H9 (cell line): ENCODE measurements around the gene SCGB1D1. TPM values are rescaled to one million over a fixed set of nuclear protein-coding genes. Genes with fewer than 3 reads are reported as not detected.

Experiments used
- DNase-seq: peaks from one replicate; pipeline ENCODE4 v3.0.0-alpha.2; 2017
- H2AFZ ChIP-seq: one replicate; pipeline ENCODE4 v1.6.1; 2013; ENCODE audit warnings: mild to moderate bottlenecking, low read length, control low read depth, moderate library complexity
- H2AK5ac ChIP-seq: 2 replicates; pipeline ENCODE4 v1.6.1; 2013; ENCODE audit warnings: low read length, control low read depth, mixed read lengths; ENCODE audit not compliant: insufficient read length
- H2BK120ac ChIP-seq: one replicate; pipeline ENCODE4 v1.6.1; 2013; ENCODE audit warnings: low read depth, mild to moderate bottlenecking, low read length, control low read depth, inconsistent platforms; ENCODE audit not compliant: poor library complexity, severe bottlenecking
- H2BK12ac ChIP-seq: 2 replicates; pipeline ENCODE4 v1.6.1; 2013; ENCODE audit warnings: low read length, control low read depth, mixed read lengths, low read depth; ENCODE audit not compliant: insufficient read length
- H2BK15ac ChIP-seq: 2 replicates; pipeline ENCODE4 v1.6.1; 2013; ENCODE audit warnings: low read depth, low read length, control low read depth
- H2BK20ac ChIP-seq: one replicate; pipeline ENCODE4 v1.6.1; 2013; ENCODE audit warnings: low read depth, mild to moderate bottlenecking, low read length, control low read depth, inconsistent platforms; ENCODE audit not compliant: poor library complexity, severe bottlenecking
- H2BK5ac ChIP-seq: 2 replicates; pipeline ENCODE4 v1.6.1; 2013; ENCODE audit warnings: low read length, control low read depth, mixed read lengths; ENCODE audit not compliant: insufficient read length
- H3K14ac ChIP-seq: 2 replicates; pipeline ENCODE4 v1.6.1; 2013; ENCODE audit warnings: low read length, control low read depth; ENCODE audit not compliant: insufficient read depth
- H3K18ac ChIP-seq: 2 replicates; pipeline ENCODE4 v1.6.1; 2013; ENCODE audit warnings: low read depth, mild to moderate bottlenecking, mixed read lengths, low read length, control low read depth; ENCODE audit not compliant: insufficient read length
- H3K23ac ChIP-seq: 2 replicates; pipeline ENCODE4 v1.6.1; 2013; ENCODE audit warnings: low read length, control low read depth, mixed read lengths, low read depth; ENCODE audit not compliant: insufficient read length
- H3K23me2 ChIP-seq: 2 replicates; pipeline ENCODE4 v1.6.1; 2013; ENCODE audit warnings: low read depth, mild to moderate bottlenecking, mixed read lengths, low read length, control low read depth; ENCODE audit not compliant: insufficient read length, poor library complexity, severe bottlenecking
- H3K27ac ChIP-seq: 2 replicates; pipeline ENCODE4 v1.5.1; 2013; ENCODE audit warnings: low read length, control low read depth, mixed read lengths, low read depth; ENCODE audit not compliant: insufficient read length
- H3K27me3 ChIP-seq: 2 replicates; pipeline ENCODE4 v1.6.1; 2013; ENCODE audit warnings: low read length, control low read depth, inconsistent platforms; ENCODE audit not compliant: insufficient read depth
- H3K4ac ChIP-seq: 2 replicates; pipeline ENCODE4 v1.6.1; 2013; ENCODE audit warnings: low read depth, mild to moderate bottlenecking, control low read depth, inconsistent platforms, low read length, moderate library complexity
- H3K4me1 ChIP-seq: 2 replicates; pipeline ENCODE4 v1.6.1; 2013; ENCODE audit warnings: low read length, control low read depth, inconsistent platforms; ENCODE audit not compliant: insufficient read depth
- H3K4me2 ChIP-seq: 2 replicates; pipeline ENCODE4 v1.6.1; 2013; ENCODE audit warnings: low read length, control low read depth, mixed read lengths; ENCODE audit not compliant: insufficient read length, insufficient read depth
- H3K56ac ChIP-seq: 2 replicates; pipeline ENCODE4 v1.6.1; 2013; ENCODE audit warnings: low read depth, mild to moderate bottlenecking, mixed read lengths, low read length, control low read depth; ENCODE audit not compliant: insufficient read length
- H3K79me1 ChIP-seq: 2 replicates; pipeline ENCODE4 v1.6.1; 2013; ENCODE audit warnings: low read depth, mild to moderate bottlenecking, moderate library complexity, low read length, control low read depth, inconsistent platforms; ENCODE audit not compliant: insufficient read depth, poor library complexity, severe bottlenecking
- H3K79me2 ChIP-seq: 2 replicates; pipeline ENCODE4 v1.6.1; 2013; ENCODE audit warnings: low read length, control low read depth, inconsistent platforms; ENCODE audit not compliant: insufficient read depth
- H3K9ac ChIP-seq: 2 replicates; pipeline ENCODE4 v1.6.1; 2013; ENCODE audit warnings: low read length, control low read depth, mixed read lengths; ENCODE audit not compliant: insufficient read length; ENCODE audit errors: extremely low read depth
- H3K9me3 ChIP-seq: one replicate; pipeline ENCODE4 v1.6.1; 2013; ENCODE audit warnings: low read depth, low read length, inconsistent platforms; ENCODE audit not compliant: control insufficient read depth
- H3T11ph ChIP-seq: one replicate; pipeline ENCODE4 v1.6.1; 2013; ENCODE audit warnings: mild to moderate bottlenecking, low read length, control low read depth, inconsistent platforms
- H4K20me1 ChIP-seq: one replicate; pipeline ENCODE4 v1.6.1; 2013; ENCODE audit not compliant: control insufficient read depth, insufficient read length, insufficient read depth
- H4K5ac ChIP-seq: 2 replicates; pipeline ENCODE4 v1.6.1; 2013; ENCODE audit warnings: low read depth, mild to moderate bottlenecking, mixed read lengths, low read length, control low read depth; ENCODE audit not compliant: insufficient read length
- H4K8ac ChIP-seq: replicated peaks from 2 replicates; pipeline ENCODE4 v1.6.1; 2013; ENCODE audit warnings: low read length, control low read depth, mixed read lengths, low read depth; ENCODE audit not compliant: insufficient read length
- H4K91ac ChIP-seq: 2 replicates; pipeline ENCODE4 v1.6.1; 2013; ENCODE audit warnings: low read depth, mild to moderate bottlenecking, moderate library complexity, mixed read lengths, low read length, control low read depth; ENCODE audit not compliant: insufficient read length
- H3K27ac Mint-ChIP-seq, 3 experiments: 2 replicates in 2 of 3; 3 replicates in 1 of 3; pipeline ENCODE4 v1.8.0; 2020 to 2021; ENCODE audit warnings: mixed read lengths in 3 of 3, mild to moderate bottlenecking in 1 of 3, moderate library complexity in 1 of 3
- H3K27me3 Mint-ChIP-seq: 2 replicates; pipeline ENCODE4 v1.8.0; 2021; ENCODE audit warnings: low read depth, mild to moderate bottlenecking, moderate library complexity, mixed read lengths
- H3K36me3 Mint-ChIP-seq, 3 experiments: 2 replicates in 2 of 3; 3 replicates in 1 of 3; pipeline ENCODE4 v1.8.0; 2020 to 2021; ENCODE audit warnings: low read depth in 3 of 3, mixed read lengths in 3 of 3; ENCODE audit not compliant: insufficient read depth in 1 of 3
- H3K4me1 Mint-ChIP-seq, 2 experiments: 2 replicates each; pipeline ENCODE4 v1.8.0; 2020; ENCODE audit warnings: mixed read lengths in 2 of 2
- H3K4me3 Mint-ChIP-seq, 2 experiments: 2 replicates in 1 of 2; 3 replicates in 1 of 2; pipeline ENCODE4 v1.8.0; 2020 to 2021; ENCODE audit warnings: mild to moderate bottlenecking in 2 of 2, mixed read lengths in 2 of 2, moderate library complexity in 1 of 2
- H3K9me3 Mint-ChIP-seq, 2 experiments: 2 replicates in 1 of 2; 3 replicates in 1 of 2; pipeline ENCODE4 v1.8.0; 2020; ENCODE audit warnings: mild to moderate bottlenecking in 2 of 2, mixed read lengths in 2 of 2, moderate library complexity in 1 of 2
- CTCF ChIP-seq: fragments of 200-600 bp; sonication (generic); conservative IDR thresholded peaks from 3 replicates; pipeline ENCODE4 v1.8.0; 2021; ENCODE audit warnings: antibody characterized with exemption, mild to moderate bottlenecking
- WGBS: extraction: QIAGEN DNeasy Blood & Tissue Kit; methylation state at CpG from one replicate; pipeline ENCODE4 v1.1.7; 2013; ENCODE audit warnings: missing lambda C conversion rate, low lambda C conversion rate, mixed read lengths; ENCODE audit not compliant: insufficient read length; ENCODE audit errors: extremely low coverage; 5-methylcytosine and 5-hydroxymethylcytosine counted together
- total RNA-seq: library from RNA; stranded (reverse); gene quantifications from 2 replicates; pipeline ENCODE4 v1.2.1, GENCODE V29; 2021

Gene SCGB1D1
- total RNA-seq, 1 experiment from 2014 or later: not detected

- peaks cover 8% of the 10 kb centered on the region in 2 experiments for H3K4me1 Mint-ChIP-seq
- no peak for TF ChIP-seq CTCF
- H4K5ac ChIP-seq: no peak overlapping the region
- H3K79me2 ChIP-seq: no peaks in the 10 kb centered on the region
- H3K56ac ChIP-seq: no peak overlapping the region
- H2AK5ac ChIP-seq: no peak overlapping the region
- H3K23ac ChIP-seq: no peak overlapping the region
- no peak overlapping the region for H2AFZ ChIP-seq
- no peak overlapping the region for H2BK12ac ChIP-seq
- H4K8ac ChIP-seq: no peak overlapping the region
- H3K27me3 Mint-ChIP-seq: peaks cover 25% of the 10 kb centered on the region
- no peaks in the 10 kb centered on the region for H3K9me3 Mint-ChIP-seq
- H3K9ac ChIP-seq: no peak overlapping the region
- H3K4me1 ChIP-seq: no peaks in the 10 kb centered on the region
- no peaks in the 10 kb centered on the region for H3K9me3 ChIP-seq
- WGBS: no CpG with 5 or more reads among the region's 10 CpGs
- no peak overlapping the region for H3K4ac ChIP-seq
- H3K27me3 ChIP-seq: no peaks in the 10 kb centered on the region; the same call in 1 of the 2 replicates
- H2BK20ac ChIP-seq: no peak overlapping the region
- no peak overlapping the region for H3K4me2 ChIP-seq
- no peak overlapping the region for H3K14ac ChIP-seq
- H3K79me1 ChIP-seq: no peaks in the 10 kb centered on the region
- no peak overlapping the region for H2BK5ac ChIP-seq
- H3K27ac Mint-ChIP-seq: no peak overlapping the region
- no peaks in the 10 kb centered on the region for H3K36me3 Mint-ChIP-seq
- no peak for DNase-seq
- no peaks in the 10 kb centered on the region for H4K20me1 ChIP-seq
- H3T11ph ChIP-seq: no peak overlapping the region
- no peak overlapping the region for H2BK120ac ChIP-seq
- H2BK15ac ChIP-seq: no peak overlapping the region
- H3K4me3 Mint-ChIP-seq: no peak overlapping the region
- H3K18ac ChIP-seq: no peak overlapping the region
- H4K91ac ChIP-seq: no peak overlapping the region
- H3K23me2 ChIP-seq: no peaks in the 10 kb centered on the region
- H3K27ac ChIP-seq: no peak overlapping the region
These were observed 20.6 kb upstream of the SCGB1D1 start for GRCh38 chr11:62169448-62169847.
